Skin epidermis (tissue), 12 donors: Measurements from ENCODE around the gene TNF.

Source experiments
- H3K27ac ChIP-seq, 21 experiments: fragments of 200-600 bp; sonication (generic) in 11 of 21; one replicate each; pipeline ENCODE4 v1.5.0; 2020; ENCODE audit warnings: mild to moderate bottlenecking in 3 of 21, inconsistent platforms in 2 of 21, moderate library complexity in 2 of 21
- H3K4me3 ChIP-seq, 7 experiments: fragments of 200-600 bp; sonication (generic) in 2 of 7; one replicate each; pipeline ENCODE4 v1.5.0; 2020; ENCODE audit warnings: inconsistent platforms in 2 of 7, mild to moderate bottlenecking in 2 of 7, moderate library complexity in 1 of 7

The TNF gene

GRCh38 chr6:31617010-31617409 is 41.6 kb downstream of the TNF start:
- H3K4me3 ChIP-seq, result no peak overlapping the region

GRCh38 chr6:31619805-31620585 is 44.6 kb downstream of the TNF start:
- Histone ChIP-seq H3K27ac (peak overlapping the region; percentile 68 to 99 (median 97)), H3K4me3 (peak overlapping the region; percentile 76 to 96 (median 82))

More at GRCh38 chr6:31617010-31617409, 41.6 kb downstream of the TNF start:
- H3K27ac ChIP-seq, result no peak overlapping the region

- Histone ChIP-seq H3K27ac (peak within 1 kb of the TSS; percentile 85 to 99 (median 97)), H3K4me3 (peak within 1 kb of the TSS; percentile 76 to 96 (median 82))
These were observed 45.4 kb downstream of the TNF start, which contains the start of gene PRRC2A for GRCh38 chr6:31620586-31621319. TSS of gene PRRC2A (plus strand) at chr6:31620715. CDS start at chr6:31622790, 2,075 bp downstream.

GRCh38 chr6:31621320-31621939 is 46.1 kb downstream of the TNF start:
- Histone ChIP-seq H3K4me3 (peak overlapping the region; percentile 76 to 96 (median 82)), H3K27ac (peak overlapping the region; percentile 85 to 99 (median 97))

- H3K4me3 ChIP-seq, result peak overlapping the region in 5 of 7 experiments; percentile 76 to 90 (median 82)
These were observed 46.6 kb downstream of the TNF start for GRCh38 chr6:31621991-31622390.

GRCh38 chr6:31622684-31623091 is 47.3 kb downstream of the TNF start:
- peak overlapping the region in 1 of 7 experiments; percentile 81 for H3K4me3 ChIP-seq
- H3K27ac ChIP-seq, result peak overlapping the region in 8 of 21 experiments; percentile 96 to 99 (median 97)

More at GRCh38 chr6:31621991-31622390, 46.6 kb downstream of the TNF start:
- peak overlapping the region in 16 of 21 experiments; percentile 20 to 99 (median 98) for H3K27ac ChIP-seq

GRCh38 chr6:31624070-31624469 is 48.7 kb downstream of the TNF start:
- Histone ChIP-seq H3K27ac (no peak overlapping the region), H3K4me3 (no peak overlapping the region)

GRCh38 chr6:31626952-31627351 is 51.6 kb downstream of the TNF start:
- no peak overlapping the region for H3K27ac ChIP-seq

GRCh38 chr6:31627690-31628287 is 52.4 kb downstream of the TNF start:
- H3K4me3 ChIP-seq, result no peak overlapping the region
- H3K27ac ChIP-seq, result no peak overlapping the region

More at GRCh38 chr6:31626952-31627351, 51.6 kb downstream of the TNF start:
- H3K4me3 ChIP-seq, result no peak overlapping the region
